Measurements from ENCODE around the gene CLDN5. TPM values are rescaled to one million over a fixed set of nuclear protein-coding genes. Genes with fewer than 3 reads are reported as not detected.

The CLDN5 gene
- total RNA-seq, 1 experiment from 2014 or later = 0.47 TPM

GRCh38 chr22:19498154-19498865, 25.9 kb downstream of the CLDN5 start:
- H3K4me3 ChIP-seq (ENCODE audit: low read length) = no peak overlapping the region
- CTCF ChIA-PET = no interaction called here
- H3K36me3 ChIP-seq (ENCODE audit: low read depth, low read length) = peaks cover 15% of the 10 kb centered on the region; the same call in 1 of the 2 replicates
- H3K9ac ChIP-seq (ENCODE audit: low read length) = no peak overlapping the region
- POLR2A ChIA-PET (ENCODE audit: unreplicated experiment) = no interaction called here
- peaks cover 5% of the 10 kb centered on the region; the same call in 1 of the 2 replicates for H3K4me1 ChIP-seq (ENCODE audit: insufficient read depth, low read length)
- H4K20me1 ChIP-seq (ENCODE audit: low read length) = no peaks in the 10 kb centered on the region
- no peaks in the 10 kb centered on the region for H3K27me3 ChIP-seq (ENCODE audit: low read length)
- no peaks in the 10 kb centered on the region for H3K9me2 ChIP-seq (replicated peaks; ENCODE audit: low read length)
- no peaks in the 10 kb centered on the region for H3F3A ChIP-seq (ENCODE audit: low read length, unreplicated experiment)
- H3K27ac ChIP-seq (ENCODE audit: low read length) = no peak overlapping the region
- no peaks in the 10 kb centered on the region for H3K79me2 ChIP-seq (ENCODE audit: low read length)
- DNase-seq (no peak), ATAC-seq (no peak)
- H3K4me2 ChIP-seq (ENCODE audit: low read length) = no peak overlapping the region
- H3K9me3 ChIP-seq (ENCODE audit: low read length) = no peaks in the 10 kb centered on the region
- TF ChIP-seq CTCF (conservative IDR thresholded peaks at IDR 0.05; ENCODE audit: low read depth, low read length) (no peak), EZH2phosphoT487 (IDR thresholded peaks at IDR 0.05; ENCODE audit: borderline replicate concordance, low read length) (no peak), EZH2 (IDR thresholded peaks at IDR 0.05; ENCODE audit: low read length, unreplicated experiment) (no peak)
- intact Hi-C loops (cut with micrococcal nuclease) = loop anchor here (10.0 kb wide), 1 partner anchor 216 kb away; the partner anchor contains the start of gene SEPTIN5
- no TSS peak for BruUV-seq (replicated peaks)
- H2AFZ ChIP-seq (ENCODE audit: low read length) = no peak overlapping the region

GRCh38 chr22:19497245-19497644, 27.0 kb downstream of the CLDN5 start:
- Histone ChIP-seq H3K4me1 (ENCODE audit: insufficient read depth, low read length) (peaks cover 5% of the 10 kb centered on the region; the same call in 1 of the 2 replicates), H3K79me2 (ENCODE audit: low read length) (no peaks in the 10 kb centered on the region), H3K9me3 (ENCODE audit: low read length) (no peaks in the 10 kb centered on the region), H4K20me1 (ENCODE audit: low read length) (no peaks in the 10 kb centered on the region), H2AFZ (ENCODE audit: low read length) (no peak overlapping the region), H3K36me3 (ENCODE audit: low read depth, low read length) (peaks cover 15% of the 10 kb centered on the region; the same call in 1 of the 2 replicates), H3F3A (ENCODE audit: low read length, unreplicated experiment) (no peaks in the 10 kb centered on the region), H3K27me3 (ENCODE audit: low read length) (no peaks in the 10 kb centered on the region), H3K9ac (ENCODE audit: low read length) (peak overlapping the region; percentile 33; the same call in 1 of the 2 replicates), H3K4me2 (ENCODE audit: low read length) (no peak overlapping the region), H3K9me2 (replicated peaks; ENCODE audit: low read length) (no peaks in the 10 kb centered on the region), H3K27ac (ENCODE audit: low read length) (peak overlapping the region; percentile 55), H3K4me3 (ENCODE audit: low read length) (no peak overlapping the region)
- BruUV-seq (replicated peaks) = no TSS peak
- peak; percentile 92 for ATAC-seq
- intact Hi-C loops (cut with micrococcal nuclease) = loop anchor here (2.0 to 10.0 kb wide), 2 partner anchors 74 to 218 kb away; partner anchors contain the start of gene SEPTIN5
- TF ChIP-seq EZH2phosphoT487 (IDR thresholded peaks at IDR 0.05; ENCODE audit: borderline replicate concordance, low read length) (no peak), EZH2 (IDR thresholded peaks at IDR 0.05; ENCODE audit: low read length, unreplicated experiment) (no peak), CTCF (conservative IDR thresholded peaks at IDR 0.05; ENCODE audit: low read depth, low read length) (no peak)
- CTCF ChIA-PET = interaction anchor here (0.6 to 0.7 kb wide), 3 partner anchors 15 to 133 kb away, joined by 3 to 9 read pairs (median 5); no protein-coding TSS in a partner anchor
- POLR2A ChIA-PET (ENCODE audit: unreplicated experiment) = interaction anchor here (0.6 to 0.8 kb wide), 2 partner anchors 110 to 191 kb away, joined by 4 to 6 read pairs; no protein-coding TSS in a partner anchor
- DNase-seq = peak; percentile 78

- no peaks in the 10 kb centered on the region for H3K9me2 ChIP-seq (replicated peaks; ENCODE audit: low read length)
- no peaks in the 10 kb centered on the region for H4K20me1 ChIP-seq (ENCODE audit: low read length)
- intact Hi-C loops (cut with micrococcal nuclease) = loop anchor here (1.0 to 10.0 kb wide), 3 partner anchors 75 to 219 kb away; partner anchors contain the start of gene SEPTIN5
- ChIA-PET POLR2A (ENCODE audit: unreplicated experiment) (no interaction called here), CTCF (interaction anchor here (1.0 kb wide), 1 partner anchor 133 kb away, joined by 23 read pairs; no protein-coding TSS in a partner anchor)
- H3K4me1 ChIP-seq (ENCODE audit: insufficient read depth, low read length) = peaks cover 5% of the 10 kb centered on the region; the same call in 1 of the 2 replicates
- no peak for ATAC-seq
- no peaks in the 10 kb centered on the region for H3K27me3 ChIP-seq (ENCODE audit: low read length)
- H3K4me2 ChIP-seq (ENCODE audit: low read length) = no peak overlapping the region
- no peak overlapping the region for H3K4me3 ChIP-seq (ENCODE audit: low read length)
- no peaks in the 10 kb centered on the region for H3K9me3 ChIP-seq (ENCODE audit: low read length)
- no peaks in the 10 kb centered on the region for H3K79me2 ChIP-seq (ENCODE audit: low read length)
- H3K27ac ChIP-seq (ENCODE audit: low read length) = no peak overlapping the region
- peaks cover 15% of the 10 kb centered on the region; the same call in 1 of the 2 replicates for H3K36me3 ChIP-seq (ENCODE audit: low read depth, low read length)
- H2AFZ ChIP-seq (ENCODE audit: low read length) = no peak overlapping the region
- BruUV-seq (replicated peaks) = no TSS peak
- no peak for TF ChIP-seq EZH2phosphoT487 (IDR thresholded peaks at IDR 0.05; ENCODE audit: borderline replicate concordance, low read length)
- no peak for TF ChIP-seq CTCF (conservative IDR thresholded peaks at IDR 0.05; ENCODE audit: low read depth, low read length)
- TF ChIP-seq EZH2 (IDR thresholded peaks at IDR 0.05; ENCODE audit: low read length, unreplicated experiment) = no peak
- no peak overlapping the region for H3K9ac ChIP-seq (ENCODE audit: low read length)
- no peaks in the 10 kb centered on the region for H3F3A ChIP-seq (ENCODE audit: low read length, unreplicated experiment)
- DNase-seq = no peak
Measured at GRCh38 chr22:19496324-19496630, 27.9 kb downstream of the CLDN5 start.

Data from PC-3 (cell line).